Heart left ventricle (tissue), 16 donors: Measurements from ENCODE around the gene FBXO42. TPM values are rescaled to one million over a fixed set of nuclear protein-coding genes. Genes with fewer than 3 reads are reported as not detected.

Experiments used
- ATAC-seq, 4 donors: fragments of 200-7000 bp; cut with Tn5 transposase; one replicate each; pipeline ENCODE4 v1.9.1; 2020 to 2022; ENCODE audit warnings: moderate library complexity in 4 of 4, mild to moderate bottlenecking in 3 of 4, moderate number of reproducible peaks in 1 of 4
- DNase-seq, 5 donors: peaks; one replicate each; pipeline ENCODE4 v3.0.0-alpha.2; 2020
- H3K27ac ChIP-seq, 12 donors: fragments of 200-600 bp; sonication (generic) in 4 of 12; one replicate each; pipeline versions ENCODE4 v1.5.0 to v1.8.0; 2016 to 2022; ENCODE audit warnings: mild to moderate bottlenecking in 2 of 12
- H3K27me3 ChIP-seq, 9 donors: fragments of 200-600 bp; sonication (generic) in 2 of 9; one replicate each; pipeline versions ENCODE4 v1.5.1 to v1.8.0; 2016 to 2022; ENCODE audit warnings: mild to moderate bottlenecking in 3 of 9
- H3K36me3 ChIP-seq, 9 donors: fragments of 200-600 bp; sonication (generic) in 2 of 9; one replicate each; pipeline versions ENCODE4 v1.5.0 to v1.8.0; 2018 to 2022; ENCODE audit warnings: mild to moderate bottlenecking in 2 of 9
- H3K4me1 ChIP-seq, 12 donors: fragments of 200-600 bp; sonication (generic) in 4 of 12; one replicate each; pipeline versions ENCODE4 v1.5.0 to v1.8.0; 2016 to 2022; ENCODE audit warnings: mild to moderate bottlenecking in 3 of 12
- H3K4me3 ChIP-seq, 12 donors: fragments of 200-600 bp; sonication (generic) in 4 of 12; one replicate each; pipeline versions ENCODE4 v1.5.0 to v1.8.0; 2017 to 2022; ENCODE audit warnings: mild to moderate bottlenecking in 9 of 12, moderate library complexity in 4 of 12
- H3K9me3 ChIP-seq, 12 donors: fragments of 200-600 bp; sonication (generic) in 4 of 12; one replicate each; pipeline versions ENCODE4 v1.5.0 to v1.8.0; 2016 to 2022; ENCODE audit warnings: mild to moderate bottlenecking in 1 of 12
- POLR2A ChIP-seq, 2 donors: fragments of 450-650 bp; IDR thresholded peaks; one replicate each; pipeline ENCODE4 v1.6.1; 2017; ENCODE audit warnings: antibody characterized with exemption in 2 of 2, mild to moderate bottlenecking in 2 of 2, moderate library complexity in 2 of 2
- WGBS, 4 donors: extraction: QIAGEN DNeasy Blood & Tissue Kit in 2 of 4; methylation state at CpG; one replicate each; pipeline versions ENCODE4 v1.1.5 to v1.1.7; 2013 to 2018; 5-methylcytosine and 5-hydroxymethylcytosine counted together
- intact Hi-C, 10 donors: fragments of 100-400 bp; cut with DNase I; formaldehyde crosslinking; loops; one replicate each; pipeline versions ENCODE4 v1.11.1 to v1.14.2; 2022
- polyA plus RNA-seq, 2 donors: library from polyadenylated mRNA; stranded (reverse); fragments of 200-250 nt; gene quantifications; one replicate each; pipeline ENCODE4 v1.2.3, GENCODE V29; 2013
- total RNA-seq, 9 donors: library from RNA; depleted of rRNA in 2 of 9; stranded (reverse); fragments of >200 nt in 2 of 9; fragmentation: NEBNext Ultra II Directional in 3 of 9; extraction: Animal tissue kit (Norgen Biotek cat#: 25700) in 3 of 9; gene quantifications; one replicate each; pipeline versions ENCODE4 v1.1.0 to v1.2.4, GENCODE V29; 2016 to 2023
- TF ChIP-seq, protein P1 (sequence below), 12 donors: fragments of 200-600 bp; sonication (generic) in 4 of 12; IDR thresholded peaks; one replicate each; pipeline versions ENCODE4 v1.5.0 to v1.8.0; 2018 to 2022; ENCODE audit warnings: antibody characterized with exemption in 12 of 12, mild to moderate bottlenecking in 5 of 12
- donor health status: ischemic (EF 13 %, LVEDD 7.1; RV severe dilation, severe dysfunction).
- donor health status: healthy with polysubstance abuse.
- donor health status: DM: no; HTN: yes; CAD: no.
- donor health status: DM: no; HTN: no; CAD: no.
- donor health status: ischemic (EF 25% LVEDD 6.9; RV normal size, moderate dysfunction).
- donor health status: ischemic (EF 25% LVEDD 5.7; RV mildly dilated, moderate dysfunction).
- donor health status: healthy.
- donor health status: DM: yes; HTN: yes; CAD: no.
- donor health status: ischemic (EF 35%, LVEDD 5.7; RV mildly dilated, moderate dysfunction).
- donor health status: nonischemic (EF 11% LVEDD 7.7; RV severe dilation, severe dysfunction).
- donor health status: DM: yes; HTN: yes; CAD: no.
- donor health status: PGD.
- donor health status: ischemic (EF 29% LVEDD 5.4; RV normal size, mild dysfunction).
- donor health status: nonischemic (EF 23%, LVEDD 6.1; RV moderate dilation, normal function).

The FBXO42 gene
- total and polyA plus RNA-seq, 11 donors, result 11.0 to 44.4 (median 20.1) TPM

DNA sequence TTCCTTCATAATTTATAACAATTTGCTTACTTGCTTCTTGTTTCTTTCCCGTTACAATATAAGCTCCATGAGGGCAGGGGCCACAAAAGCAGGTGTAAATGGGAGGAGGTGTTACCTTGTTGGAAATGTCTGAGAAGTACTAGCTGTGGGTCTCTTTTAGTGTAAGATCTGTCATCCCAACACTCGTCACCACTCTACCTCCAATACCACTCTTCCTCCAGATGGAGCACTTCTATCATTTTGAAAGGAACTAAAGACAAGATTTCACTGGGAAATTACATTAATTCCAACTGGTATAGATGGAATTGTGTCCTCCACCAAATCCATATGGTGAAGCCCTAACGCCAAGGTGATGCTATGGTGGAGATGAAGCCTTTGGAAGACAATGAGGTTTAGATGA lies 62.3 kb downstream of the FBXO42 start:
- no peaks in the 10 kb centered on the region for H3K27me3 ChIP-seq
- H3K9me3 ChIP-seq, result no peaks in the 10 kb centered on the region
- DNase-seq (no peak), ATAC-seq (no peak)
- TF ChIP-seq POLR2A (IDR thresholded peaks at IDR 0.05), result no peak
- TF ChIP-seq, protein P1, sequence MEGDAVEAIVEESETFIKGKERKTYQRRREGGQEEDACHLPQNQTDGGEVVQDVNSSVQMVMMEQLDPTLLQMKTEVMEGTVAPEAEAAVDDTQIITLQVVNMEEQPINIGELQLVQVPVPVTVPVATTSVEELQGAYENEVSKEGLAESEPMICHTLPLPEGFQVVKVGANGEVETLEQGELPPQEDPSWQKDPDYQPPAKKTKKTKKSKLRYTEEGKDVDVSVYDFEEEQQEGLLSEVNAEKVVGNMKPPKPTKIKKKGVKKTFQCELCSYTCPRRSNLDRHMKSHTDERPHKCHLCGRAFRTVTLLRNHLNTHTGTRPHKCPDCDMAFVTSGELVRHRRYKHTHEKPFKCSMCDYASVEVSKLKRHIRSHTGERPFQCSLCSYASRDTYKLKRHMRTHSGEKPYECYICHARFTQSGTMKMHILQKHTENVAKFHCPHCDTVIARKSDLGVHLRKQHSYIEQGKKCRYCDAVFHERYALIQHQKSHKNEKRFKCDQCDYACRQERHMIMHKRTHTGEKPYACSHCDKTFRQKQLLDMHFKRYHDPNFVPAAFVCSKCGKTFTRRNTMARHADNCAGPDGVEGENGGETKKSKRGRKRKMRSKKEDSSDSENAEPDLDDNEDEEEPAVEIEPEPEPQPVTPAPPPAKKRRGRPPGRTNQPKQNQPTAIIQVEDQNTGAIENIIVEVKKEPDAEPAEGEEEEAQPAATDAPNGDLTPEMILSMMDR (IDR thresholded peaks at IDR 0.05), result no peak
- H3K27ac ChIP-seq, result no peak overlapping the region
- no peak overlapping the region for H3K4me3 ChIP-seq
- 87 to 95% (median 93%) methylated on average over 3 of the region's 3 CpGs for WGBS, 4 donors
- intact Hi-C loops, result no loop called here
- peaks cover 0 to 32% (median 17%) of the 10 kb centered on the region in 12 donors for H3K4me1 ChIP-seq
- peaks cover 0 to 72% (median 37%) of the 10 kb centered on the region in 9 donors for H3K36me3 ChIP-seq

DNA sequence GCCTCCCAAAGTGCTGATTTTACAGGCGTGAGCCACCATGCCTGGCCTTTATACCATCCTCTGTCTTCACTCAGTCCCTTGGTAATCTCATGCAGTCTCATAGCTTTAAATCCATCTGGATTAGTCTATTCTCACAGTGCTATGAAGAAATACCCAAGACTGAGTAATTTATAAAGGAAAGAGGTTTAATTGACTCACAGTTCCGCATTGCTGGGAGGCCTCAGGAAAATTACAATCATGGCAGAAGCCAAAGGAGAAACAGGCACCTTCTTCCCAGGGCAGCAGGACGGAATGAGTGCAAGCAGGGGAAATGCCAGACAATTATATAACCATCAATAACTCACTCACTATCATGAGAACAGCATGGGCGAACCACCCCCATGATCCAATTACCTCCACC lies 66.2 kb downstream of the FBXO42 start:
- Histone ChIP-seq H3K4me3 (no peak overlapping the region), H3K9me3 (no peaks in the 10 kb centered on the region), H3K27me3 (no peaks in the 10 kb centered on the region), H3K27ac (no peak overlapping the region), H3K4me1 (peaks cover 0 to 9% (median 2%) of the 10 kb centered on the region in 12 donors), H3K36me3 (peaks cover 0 to 46% (median 24%) of the 10 kb centered on the region in 9 donors)
- WGBS, 4 donors, result 86 to 89% (median 88%) methylated on average over 4 of the region's 4 CpGs
- ATAC-seq (no peak), DNase-seq (no peak)
- TF ChIP-seq, protein P1 (IDR thresholded peaks at IDR 0.05), result no peak
- no peak for TF ChIP-seq POLR2A (IDR thresholded peaks at IDR 0.05)
- intact Hi-C loops, result no loop called here

DNA sequence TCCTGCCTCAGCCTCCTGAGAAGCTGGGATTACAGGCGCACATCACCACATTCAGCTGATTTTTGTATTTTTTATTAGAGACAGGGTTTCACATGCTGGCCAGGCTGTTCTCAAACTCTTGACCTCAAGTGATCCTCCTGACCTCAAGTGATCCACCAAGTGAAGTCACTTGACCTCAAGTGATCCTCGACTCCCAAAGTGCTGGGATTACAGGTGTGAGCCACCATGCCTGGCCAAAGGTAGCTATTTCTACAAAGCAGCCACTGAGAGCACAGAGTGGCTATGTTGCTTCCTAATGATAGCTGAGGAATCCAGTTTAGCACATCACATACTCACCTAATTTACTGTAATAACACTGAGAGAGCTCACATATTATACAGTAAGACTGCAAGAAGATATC lies 70.5 kb downstream of the FBXO42 start:
- H3K27me3 ChIP-seq, result no peaks in the 10 kb centered on the region
- no peak overlapping the region for H3K4me3 ChIP-seq
- peaks cover 0 to 16% (median 4%) of the 10 kb centered on the region in 12 donors for H3K4me1 ChIP-seq
- WGBS, 4 donors, result 80 to 83% (median 82%) methylated on average over 2 of the region's 2 CpGs
- no peak for ATAC-seq
- intact Hi-C loops, result no loop called here
- no peak overlapping the region for H3K27ac ChIP-seq
- no peak for TF ChIP-seq POLR2A (IDR thresholded peaks at IDR 0.05)
- TF ChIP-seq, protein P1 (IDR thresholded peaks at IDR 0.05), result no peak
- no peaks in the 10 kb centered on the region for H3K9me3 ChIP-seq
- peaks cover 0 to 21% (median 6%) of the 10 kb centered on the region in 9 donors for H3K36me3 ChIP-seq
- no peak for DNase-seq

DNA sequence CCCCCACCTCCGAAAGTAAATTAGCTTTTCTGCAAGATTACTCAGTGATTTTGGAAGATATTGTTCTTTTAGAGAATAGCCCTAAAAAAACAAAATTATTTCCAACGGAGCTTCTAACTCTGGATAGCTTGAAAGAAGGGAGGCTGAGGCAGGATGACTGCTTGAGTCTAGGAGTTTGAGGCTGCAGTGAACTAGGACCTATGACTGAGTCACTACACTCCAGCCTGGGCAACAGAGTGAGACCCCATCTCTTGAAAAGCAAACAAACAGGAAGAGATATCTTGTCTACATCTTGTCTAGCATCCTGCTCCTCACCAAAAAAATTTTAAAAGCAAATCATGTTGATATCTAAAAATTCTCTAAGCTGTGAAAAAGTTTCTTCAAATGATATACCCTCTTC lies 73.1 kb downstream of the FBXO42 start:
- H3K4me1 ChIP-seq, result peaks cover 0 to 24% (median 5%) of the 10 kb centered on the region in 12 donors
- TF ChIP-seq, protein P1 (IDR thresholded peaks at IDR 0.05), result no peak
- no peak for TF ChIP-seq POLR2A (IDR thresholded peaks at IDR 0.05)
- WGBS, 4 donors, result 62 to 78% (median 71%) methylated on average over 2 of the region's 2 CpGs
- peaks cover 0 to 15% (median 0%) of the 10 kb centered on the region in 9 donors for H3K36me3 ChIP-seq
- DNase-seq, result no peak
- no peak overlapping the region for H3K27ac ChIP-seq
- no peak for ATAC-seq
- no peaks in the 10 kb centered on the region for H3K27me3 ChIP-seq
- no peak overlapping the region for H3K4me3 ChIP-seq
- H3K9me3 ChIP-seq, result no peaks in the 10 kb centered on the region
- intact Hi-C loops, result no loop called here
